C4-2B (cell line): Measurements from ENCODE around the gene EVI5.

ENCODE experiments used
- CTCF ChIP-seq: fragments of 450-650 bp; conservative IDR thresholded peaks from 2 replicates; pipeline ENCODE4 v1.5.1; 2017; ENCODE audit warnings: mild to moderate bottlenecking
- ZFX ChIP-seq: fragments of 450-650 bp; IDR thresholded peaks from 2 replicates; pipeline ENCODE4 v1.6.1; 2017

- no peak for TF ChIP-seq CTCF
- TF ChIP-seq ZFX: no peak
Measured at GRCh38 chr1:92739669-92740524, 45.0 kb downstream of the EVI5 start.
